ENCODE measurements around the gene STEAP4. TPM values are rescaled to one million over a fixed set of nuclear protein-coding genes. Genes with fewer than 3 reads are reported as not detected.
A peak's percentile ranks its signal among the peaks of the same experiment; 100 is the strongest.

STEAP4 gene
- total RNA-seq = under 1 TPM; 0.10 to 0.42 TPM
- 0 reads per million in 2 donors for total RNA-seq

DNA sequence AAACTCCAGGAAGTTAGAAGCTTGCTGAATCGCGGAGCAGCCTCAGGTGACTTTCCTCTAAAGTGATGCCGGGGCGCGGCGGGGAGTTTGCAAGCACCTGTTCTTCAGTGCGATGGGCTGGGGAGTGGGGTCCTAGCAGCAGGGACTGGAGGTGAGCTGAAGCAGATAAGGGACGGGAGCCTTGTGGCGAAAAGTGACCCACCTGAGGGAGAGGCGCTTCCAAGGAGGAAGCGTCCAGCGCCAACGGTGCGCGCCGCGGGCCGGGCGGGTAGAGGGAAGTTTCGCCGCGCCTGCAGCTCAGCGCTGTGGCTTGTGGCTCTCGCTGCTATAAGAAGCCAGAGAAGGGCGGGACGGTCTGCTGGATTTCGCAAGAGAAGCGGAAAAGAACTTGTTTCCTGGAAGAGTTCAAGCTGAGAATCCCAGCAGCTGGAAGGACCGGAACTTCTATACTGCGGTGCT is at the start of gene STEAP4:
STEAP4 (minus strand) TSS at position 305 of the 459 bp plus-strand sequence. CDS start 22,625 bp downstream, outside the sequence.
- peaks cover 50% of the 10 kb centered on the region for H3K27me3 Mint-ChIP-seq
- ATAC-seq = no peak
- DNase-seq = no peak
- peak within 1 kb of the TSS; percentile 39 for H3K4me3 Mint-ChIP-seq
- H3K36me3 Mint-ChIP-seq (ENCODE audit: low read depth) = no peaks in the 10 kb centered on the region
- no peaks in the 10 kb centered on the region for H3K9me3 ChIP-seq (ENCODE audit: control insufficient read depth, low read length, poor library complexity, severe bottlenecking)
- peaks cover 5% of the 10 kb centered on the region for H3K4me1 Mint-ChIP-seq
- no peak within 1 kb of the TSS for H3K27ac Mint-ChIP-seq

- no peak for ATAC-seq
- no peak for DNase-seq
These were observed 48.3 kb upstream of the STEAP4 start for GRCh38 chr7:88355011-88355410.

GRCh38 chr7:88350118-88350517 is 43.4 kb upstream of the STEAP4 start:
- Mint-ChIP-seq H3K4me1 (no peaks in the 10 kb centered on the region), H3K4me3 (no peak overlapping the region), H3K27ac (no peak overlapping the region), H3K27me3 (peaks cover 35% of the 10 kb centered on the region), H3K36me3 (ENCODE audit: low read depth) (no peaks in the 10 kb centered on the region)
- ATAC-seq (no peak), DNase-seq (no peak)
- H3K9me3 ChIP-seq (ENCODE audit: control insufficient read depth, low read length, poor library complexity, severe bottlenecking) = no peaks in the 10 kb centered on the region

More at GRCh38 chr7:88355011-88355410, 48.3 kb upstream of the STEAP4 start:
- peaks cover 26% of the 10 kb centered on the region for H3K27me3 Mint-ChIP-seq
- no peak overlapping the region for H3K27ac Mint-ChIP-seq
- H3K4me3 Mint-ChIP-seq = no peak overlapping the region
- H3K36me3 Mint-ChIP-seq (ENCODE audit: low read depth) = no peaks in the 10 kb centered on the region
- H3K4me1 Mint-ChIP-seq = no peaks in the 10 kb centered on the region
- H3K9me3 ChIP-seq (ENCODE audit: control insufficient read depth, low read length, poor library complexity, severe bottlenecking) = no peaks in the 10 kb centered on the region

GRCh38 chr7:88347517-88347916 is 40.8 kb upstream of the STEAP4 start:
- Mint-ChIP-seq H3K4me3 (no peak overlapping the region), H3K27ac (no peak overlapping the region), H3K27me3 (peaks cover 33% of the 10 kb centered on the region), H3K4me1 (no peaks in the 10 kb centered on the region), H3K36me3 (ENCODE audit: low read depth) (no peaks in the 10 kb centered on the region)
- ATAC-seq (no peak), DNase-seq (no peak)
- H3K9me3 ChIP-seq (ENCODE audit: control insufficient read depth, low read length, poor library complexity, severe bottlenecking) = no peaks in the 10 kb centered on the region

DNA sequence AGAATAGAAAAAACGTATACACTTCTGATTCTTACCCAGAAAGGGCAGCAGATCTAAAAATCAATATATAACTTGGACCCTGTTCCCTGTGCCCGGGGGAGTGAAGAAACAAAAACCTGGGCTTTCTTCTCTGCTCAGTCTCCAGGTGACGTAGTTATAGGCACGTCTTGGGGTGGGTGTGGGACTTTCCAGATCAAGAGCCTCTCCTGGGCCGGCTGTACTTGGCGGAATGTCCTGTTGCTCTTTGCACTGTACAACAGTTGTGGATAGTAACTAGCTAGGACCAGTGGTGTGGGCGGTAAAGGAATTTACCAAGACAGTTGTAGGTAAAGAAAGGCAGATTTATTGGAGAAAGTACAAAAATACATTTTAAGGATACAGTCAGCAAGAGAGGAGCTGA is 40.4 kb upstream of the STEAP4 start:
- no peaks in the 10 kb centered on the region for H3K9me3 ChIP-seq (ENCODE audit: control insufficient read depth, low read length, poor library complexity, severe bottlenecking)
- no peaks in the 10 kb centered on the region for H3K36me3 Mint-ChIP-seq (ENCODE audit: low read depth)
- no peaks in the 10 kb centered on the region for H3K4me1 Mint-ChIP-seq
- H3K27ac Mint-ChIP-seq = no peak overlapping the region
- H3K27me3 Mint-ChIP-seq = peaks cover 34% of the 10 kb centered on the region
- ATAC-seq = no peak
- H3K4me3 Mint-ChIP-seq = no peak overlapping the region
- no peak for DNase-seq

DNA sequence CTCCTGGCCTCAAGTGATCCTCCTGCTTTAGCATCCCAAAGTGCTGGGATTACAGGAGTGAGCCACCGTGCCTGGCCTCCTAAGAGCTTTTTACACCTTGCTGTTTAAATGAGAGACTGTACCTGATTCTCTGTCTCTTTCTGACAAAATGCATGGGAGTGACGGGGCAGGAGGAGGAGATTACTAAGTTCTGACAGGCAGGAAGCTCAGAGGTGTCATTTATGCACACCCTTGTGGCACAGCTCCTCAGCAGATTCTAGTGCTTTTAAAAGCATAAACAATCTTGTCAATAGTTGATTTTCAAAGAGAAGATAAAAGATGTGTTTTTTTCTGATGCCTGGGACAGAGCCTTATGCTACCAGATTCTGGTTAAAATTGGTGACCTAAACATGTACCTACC is 39.7 kb upstream of the STEAP4 start:
- no peak overlapping the region for H3K4me3 Mint-ChIP-seq
- ATAC-seq (no peak), DNase-seq (no peak)

GRCh38 chr7:88344956-88345832 is 38.5 kb upstream of the STEAP4 start:
- Mint-ChIP-seq H3K4me3 (no peak overlapping the region), H3K4me1 (no peaks in the 10 kb centered on the region), H3K27me3 (peaks cover 32% of the 10 kb centered on the region), H3K36me3 (ENCODE audit: low read depth) (no peaks in the 10 kb centered on the region), H3K27ac (no peak overlapping the region)
- H3K9me3 ChIP-seq (ENCODE audit: control insufficient read depth, low read length, poor library complexity, severe bottlenecking) = no peaks in the 10 kb centered on the region
- DNase-seq (no peak), ATAC-seq (no peak)

More for the DNA sequence above, 39.7 kb upstream of the STEAP4 start:
- H3K36me3 Mint-ChIP-seq (ENCODE audit: low read depth) = no peaks in the 10 kb centered on the region
- peaks cover 33% of the 10 kb centered on the region for H3K27me3 Mint-ChIP-seq
- H3K27ac Mint-ChIP-seq = no peak overlapping the region
- H3K4me1 Mint-ChIP-seq = no peaks in the 10 kb centered on the region
- no peaks in the 10 kb centered on the region for H3K9me3 ChIP-seq (ENCODE audit: control insufficient read depth, low read length, poor library complexity, severe bottlenecking)

DNA sequence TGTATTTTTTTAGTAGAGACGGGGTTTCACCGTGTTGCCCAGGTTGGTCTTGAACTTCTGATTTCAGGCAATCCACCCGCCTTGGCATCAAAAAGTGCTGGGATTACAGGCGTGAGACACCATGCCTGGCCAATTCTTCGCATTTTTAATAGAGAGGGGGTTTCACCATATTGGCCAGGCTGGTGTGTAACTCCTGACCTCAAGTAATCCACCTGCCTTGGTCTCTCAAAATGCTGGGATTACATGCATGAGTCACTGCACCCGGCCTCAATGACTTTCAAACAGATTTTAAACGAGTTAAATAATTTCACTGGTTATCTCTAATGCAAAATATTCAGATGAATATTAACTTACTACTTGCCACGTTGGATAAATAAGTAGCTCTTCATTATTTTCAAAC is 37.6 kb upstream of the STEAP4 start:
- Mint-ChIP-seq H3K27me3 (peaks cover 32% of the 10 kb centered on the region), H3K27ac (no peak overlapping the region), H3K4me1 (no peaks in the 10 kb centered on the region), H3K4me3 (no peak overlapping the region), H3K36me3 (ENCODE audit: low read depth) (no peaks in the 10 kb centered on the region)
- ATAC-seq (no peak), DNase-seq (no peak)
- H3K9me3 ChIP-seq (ENCODE audit: control insufficient read depth, low read length, poor library complexity, severe bottlenecking) = no peaks in the 10 kb centered on the region

GRCh38 chr7:88339195-88339922 is 32.7 kb upstream of the STEAP4 start:
- no peaks in the 10 kb centered on the region for H3K9me3 ChIP-seq (ENCODE audit: control insufficient read depth, low read length, poor library complexity, severe bottlenecking)
- no peak for ATAC-seq
- Mint-ChIP-seq H3K27ac (no peak overlapping the region), H3K4me3 (no peak overlapping the region), H3K36me3 (ENCODE audit: low read depth) (peaks cover 2% of the 10 kb centered on the region), H3K27me3 (peaks cover 36% of the 10 kb centered on the region), H3K4me1 (no peaks in the 10 kb centered on the region)
- DNase-seq = no peak

GRCh38 chr7:88338503-88338902 is 31.8 kb upstream of the STEAP4 start:
- Mint-ChIP-seq H3K4me1 (no peaks in the 10 kb centered on the region), H3K27me3 (peaks cover 44% of the 10 kb centered on the region), H3K4me3 (no peak overlapping the region), H3K36me3 (ENCODE audit: low read depth) (peaks cover 2% of the 10 kb centered on the region), H3K27ac (no peak overlapping the region)
- ATAC-seq = no peak
- no peak for DNase-seq
- no peaks in the 10 kb centered on the region for H3K9me3 ChIP-seq (ENCODE audit: control insufficient read depth, low read length, poor library complexity, severe bottlenecking)

DNA sequence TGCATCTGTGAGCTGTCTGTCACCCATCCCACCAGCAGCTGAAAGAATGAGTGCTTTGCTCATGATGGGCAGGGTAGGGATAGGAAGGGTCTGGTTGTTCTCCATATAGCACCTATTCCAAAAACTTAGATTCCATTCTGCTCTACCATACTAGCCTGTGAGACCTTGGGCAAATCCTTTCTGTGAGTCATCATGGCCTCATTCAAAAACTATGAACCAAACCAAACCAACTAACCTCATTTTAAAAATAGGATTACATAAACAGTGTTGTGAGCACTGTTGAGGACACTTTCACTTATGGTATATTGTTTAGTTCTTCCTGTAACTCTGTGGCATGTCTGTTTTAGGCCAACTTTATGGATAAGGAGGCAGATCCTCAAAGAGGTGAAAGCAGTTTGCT is 30.9 kb upstream of the STEAP4 start:
- Mint-ChIP-seq H3K27me3 (peaks cover 44% of the 10 kb centered on the region), H3K36me3 (ENCODE audit: low read depth) (peaks cover 2% of the 10 kb centered on the region), H3K4me1 (no peaks in the 10 kb centered on the region), H3K27ac (no peak overlapping the region), H3K4me3 (no peak overlapping the region)
- no peak for ATAC-seq
- no peaks in the 10 kb centered on the region for H3K9me3 ChIP-seq (ENCODE audit: control insufficient read depth, low read length, poor library complexity, severe bottlenecking)
- no peak for DNase-seq

DNA sequence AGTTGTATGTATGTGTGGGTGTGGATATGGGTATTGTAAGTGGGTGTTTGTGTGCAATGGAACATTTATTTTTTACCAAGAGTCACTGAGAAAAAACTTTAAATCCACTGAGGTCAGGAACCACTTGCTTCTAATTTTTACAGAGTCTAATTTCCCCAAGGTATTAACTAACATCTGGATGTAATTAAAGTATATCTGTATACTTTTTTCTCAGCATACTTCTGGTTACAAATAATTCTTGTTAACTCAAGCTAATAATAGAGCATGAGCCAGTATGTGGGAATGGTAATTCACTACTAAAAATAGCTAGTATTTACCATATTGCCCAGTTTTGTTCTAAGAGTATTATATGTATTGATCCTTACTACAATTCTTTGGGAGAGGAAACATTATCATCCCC is 24.6 kb upstream of the STEAP4 start:
- no peak overlapping the region for H3K27ac Mint-ChIP-seq

More for the DNA sequence above, 24.6 kb upstream of the STEAP4 start:
- Mint-ChIP-seq H3K27me3 (peaks cover 27% of the 10 kb centered on the region), H3K4me3 (no peak overlapping the region), H3K36me3 (ENCODE audit: low read depth) (peaks cover 2% of the 10 kb centered on the region), H3K4me1 (no peaks in the 10 kb centered on the region)
- ATAC-seq = no peak
- no peak for DNase-seq
- no peaks in the 10 kb centered on the region for H3K9me3 ChIP-seq (ENCODE audit: control insufficient read depth, low read length, poor library complexity, severe bottlenecking)
